Measurements from ENCODE around the gene CCDC201.
"Not testable (repeated sequence)": the region's sequence is repeated elsewhere in the genome, so short reads cannot be mapped to it uniquely, and the experiment has no call there.

Gene CCDC201

DNA sequence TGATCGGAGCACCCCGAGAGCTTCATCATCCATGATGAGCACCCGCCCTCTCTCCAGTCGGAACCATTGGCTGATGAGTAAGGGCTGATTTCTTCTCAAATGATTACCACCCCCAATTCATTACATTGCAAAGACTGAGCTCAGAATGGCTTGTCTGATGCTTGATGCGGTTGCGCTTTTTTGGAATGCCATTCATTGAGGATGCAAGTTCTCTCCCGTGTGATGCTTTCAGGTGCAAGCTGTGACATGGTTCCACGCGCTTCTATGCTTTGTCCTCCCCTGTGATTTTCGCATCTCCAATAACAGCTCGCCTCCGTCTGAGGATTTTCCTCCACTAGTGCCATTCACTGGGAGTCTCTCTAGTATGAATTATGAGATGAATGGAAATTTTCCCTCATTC lies 43.0 kb downstream of the CCDC201 start:
- H3K27me3 ChIP-seq (ENCODE audit: insufficient read depth, low read length); H3K4me1 ChIP-seq (ENCODE audit: insufficient read depth, low read length); H3K9me3 ChIP-seq (ENCODE audit: insufficient read depth, low read depth, low read length); H3K4me3 ChIP-seq (ENCODE audit: low read length); H3K9ac ChIP-seq (ENCODE audit: low read depth, low read length); H3K27ac ChIP-seq (ENCODE audit: low read length); H3K36me3 ChIP-seq (ENCODE audit: insufficient read depth, low read depth, low read length): not testable (repeated sequence)

- not testable (repeated sequence) for H3K4me1 ChIP-seq (ENCODE audit: insufficient read depth, low read length); H3K9me3 ChIP-seq (ENCODE audit: insufficient read depth, low read depth, low read length); H3K4me3 ChIP-seq (ENCODE audit: low read length); H3K36me3 ChIP-seq (ENCODE audit: insufficient read depth, low read depth, low read length); H3K27me3 ChIP-seq (ENCODE audit: insufficient read depth, low read length); H3K9ac ChIP-seq (ENCODE audit: low read depth, low read length); H3K27ac ChIP-seq (ENCODE audit: low read length)
These were observed 45.2 kb downstream of the CCDC201 start for GRCh38 chr7:45827731-45828130.

- H3K9me3 ChIP-seq (ENCODE audit: insufficient read depth, low read depth, low read length); H3K4me1 ChIP-seq (ENCODE audit: insufficient read depth, low read length); H3K27ac ChIP-seq (ENCODE audit: low read length); H3K36me3 ChIP-seq (ENCODE audit: insufficient read depth, low read depth, low read length); H3K4me3 ChIP-seq (ENCODE audit: low read length); H3K9ac ChIP-seq (ENCODE audit: low read depth, low read length); H3K27me3 ChIP-seq (ENCODE audit: insufficient read depth, low read length): not testable (repeated sequence)
These were observed 46.3 kb downstream of the CCDC201 start for GRCh38 chr7:45826550-45826949.

GRCh38 chr7:45818763-45819162 lies 54.1 kb downstream of the CCDC201 start:
- not testable (repeated sequence) for H3K4me3 ChIP-seq (ENCODE audit: low read length); H3K27me3 ChIP-seq (ENCODE audit: insufficient read depth, low read length); H3K36me3 ChIP-seq (ENCODE audit: insufficient read depth, low read depth, low read length); H3K9me3 ChIP-seq (ENCODE audit: insufficient read depth, low read depth, low read length); H3K27ac ChIP-seq (ENCODE audit: low read length); H3K9ac ChIP-seq (ENCODE audit: low read depth, low read length); H3K4me1 ChIP-seq (ENCODE audit: insufficient read depth, low read length)

DNA sequence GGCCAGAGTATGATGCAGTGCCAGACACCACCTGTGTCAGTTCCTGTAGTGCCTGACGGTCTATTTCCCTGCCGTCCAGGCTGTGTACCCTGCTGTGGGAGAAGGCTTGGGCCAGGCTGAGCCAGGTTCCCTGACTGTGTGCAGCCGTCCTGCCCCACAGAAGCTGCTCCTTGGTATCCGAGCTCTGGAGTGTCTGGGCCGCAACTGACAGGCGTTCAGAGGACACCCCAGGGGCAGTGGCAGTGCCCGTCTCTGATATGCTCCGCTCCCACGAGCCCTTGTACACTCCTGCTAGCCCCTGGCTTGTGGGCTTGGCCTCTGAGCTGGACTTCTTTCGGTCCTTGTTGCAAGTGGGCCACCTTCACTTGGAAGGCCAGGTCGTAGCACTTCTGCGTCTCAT lies 55.0 kb downstream of the CCDC201 start:
- H3K4me1 ChIP-seq (ENCODE audit: insufficient read depth, low read length); H3K9ac ChIP-seq (ENCODE audit: low read depth, low read length); H3K4me3 ChIP-seq (ENCODE audit: low read length); H3K36me3 ChIP-seq (ENCODE audit: insufficient read depth, low read depth, low read length); H3K27ac ChIP-seq (ENCODE audit: low read length); H3K9me3 ChIP-seq (ENCODE audit: insufficient read depth, low read depth, low read length); H3K27me3 ChIP-seq (ENCODE audit: insufficient read depth, low read length): not testable (repeated sequence)

DNA sequence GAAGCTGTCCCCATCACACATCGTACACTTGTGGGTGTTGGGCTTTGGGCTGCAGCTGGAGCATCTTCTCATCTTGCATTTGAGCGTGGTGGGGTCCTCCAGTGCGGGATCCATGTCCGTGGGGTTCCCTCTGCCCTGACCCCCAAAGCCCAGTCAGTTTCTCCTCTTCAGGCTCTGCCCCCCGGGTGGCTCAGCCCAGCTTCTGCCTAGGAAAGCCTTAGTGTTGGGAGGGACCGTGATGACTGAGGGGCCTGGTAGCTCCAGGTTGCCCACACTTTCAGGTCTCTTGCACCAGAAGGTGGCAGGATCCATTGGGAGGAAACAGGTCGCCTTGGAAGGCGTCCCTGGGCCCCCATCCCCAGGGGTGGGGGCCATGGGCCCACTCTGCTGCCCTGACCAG lies 55.9 kb downstream of the CCDC201 start:
- not testable (repeated sequence) for H3K27me3 ChIP-seq (ENCODE audit: insufficient read depth, low read length); H3K36me3 ChIP-seq (ENCODE audit: insufficient read depth, low read depth, low read length); H3K9ac ChIP-seq (ENCODE audit: low read depth, low read length); H3K4me3 ChIP-seq (ENCODE audit: low read length); H3K4me1 ChIP-seq (ENCODE audit: insufficient read depth, low read length); H3K27ac ChIP-seq (ENCODE audit: low read length); H3K9me3 ChIP-seq (ENCODE audit: insufficient read depth, low read depth, low read length)

- H3K9me3 ChIP-seq (ENCODE audit: insufficient read depth, low read depth, low read length); H3K9ac ChIP-seq (ENCODE audit: low read depth, low read length); H3K36me3 ChIP-seq (ENCODE audit: insufficient read depth, low read depth, low read length); H3K27ac ChIP-seq (ENCODE audit: low read length); H3K4me3 ChIP-seq (ENCODE audit: low read length); H3K27me3 ChIP-seq (ENCODE audit: insufficient read depth, low read length); H3K4me1 ChIP-seq (ENCODE audit: insufficient read depth, low read length): not testable (repeated sequence)
These were observed 58.4 kb downstream of the CCDC201 start for GRCh38 chr7:45814216-45815118.

DNA sequence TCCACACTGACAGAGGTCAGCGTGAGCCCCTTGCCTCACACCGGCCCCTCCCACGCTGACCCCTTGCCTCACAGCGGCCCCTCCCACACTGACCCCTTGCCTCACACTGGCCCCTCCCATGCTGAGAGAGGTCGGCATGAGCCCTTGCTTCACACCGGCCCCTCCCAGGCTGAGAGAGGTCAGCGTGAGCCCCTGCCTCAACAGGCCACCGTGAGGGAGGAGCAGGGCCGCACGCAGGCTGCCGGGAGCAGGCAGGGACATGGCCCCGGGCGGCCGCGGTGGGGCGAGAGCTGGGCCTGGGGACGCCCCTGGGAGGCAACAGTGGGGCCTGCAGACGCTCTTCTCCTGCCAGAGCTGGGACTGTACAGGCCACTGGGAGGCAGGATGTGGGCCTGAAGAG lies 59.1 kb downstream of the CCDC201 start:
- not testable (repeated sequence) for H3K4me1 ChIP-seq (ENCODE audit: insufficient read depth, low read length); H3K27me3 ChIP-seq (ENCODE audit: insufficient read depth, low read length); H3K36me3 ChIP-seq (ENCODE audit: insufficient read depth, low read depth, low read length); H3K27ac ChIP-seq (ENCODE audit: low read length); H3K9me3 ChIP-seq (ENCODE audit: insufficient read depth, low read depth, low read length); H3K9ac ChIP-seq (ENCODE audit: low read depth, low read length); H3K4me3 ChIP-seq (ENCODE audit: low read length)

- Histone ChIP-seq H3K9me3 (ENCODE audit: insufficient read depth, low read depth, low read length) (no peaks in the 10 kb centered on the region), H3K27ac (ENCODE audit: low read length) (no peak overlapping the region), H3K4me1 (ENCODE audit: insufficient read depth, low read length) (no peaks in the 10 kb centered on the region), H3K27me3 (ENCODE audit: insufficient read depth, low read length) (no peaks in the 10 kb centered on the region), H3K9ac (ENCODE audit: low read depth, low read length) (no peak overlapping the region), H3K36me3 (ENCODE audit: insufficient read depth, low read depth, low read length) (no peaks in the 10 kb centered on the region), H3K4me3 (ENCODE audit: low read length) (no peak overlapping the region)
These were observed 59.9 kb downstream of the CCDC201 start for GRCh38 chr7:45812946-45813345.

- H3K27me3 ChIP-seq (ENCODE audit: insufficient read depth, low read length); H3K9me3 ChIP-seq (ENCODE audit: insufficient read depth, low read depth, low read length); H3K27ac ChIP-seq (ENCODE audit: low read length); H3K36me3 ChIP-seq (ENCODE audit: insufficient read depth, low read depth, low read length); H3K9ac ChIP-seq (ENCODE audit: low read depth, low read length); H3K4me3 ChIP-seq (ENCODE audit: low read length); H3K4me1 ChIP-seq (ENCODE audit: insufficient read depth, low read length): not testable (repeated sequence)
These were observed 61.1 kb downstream of the CCDC201 start for GRCh38 chr7:45811652-45812234.

DNA sequence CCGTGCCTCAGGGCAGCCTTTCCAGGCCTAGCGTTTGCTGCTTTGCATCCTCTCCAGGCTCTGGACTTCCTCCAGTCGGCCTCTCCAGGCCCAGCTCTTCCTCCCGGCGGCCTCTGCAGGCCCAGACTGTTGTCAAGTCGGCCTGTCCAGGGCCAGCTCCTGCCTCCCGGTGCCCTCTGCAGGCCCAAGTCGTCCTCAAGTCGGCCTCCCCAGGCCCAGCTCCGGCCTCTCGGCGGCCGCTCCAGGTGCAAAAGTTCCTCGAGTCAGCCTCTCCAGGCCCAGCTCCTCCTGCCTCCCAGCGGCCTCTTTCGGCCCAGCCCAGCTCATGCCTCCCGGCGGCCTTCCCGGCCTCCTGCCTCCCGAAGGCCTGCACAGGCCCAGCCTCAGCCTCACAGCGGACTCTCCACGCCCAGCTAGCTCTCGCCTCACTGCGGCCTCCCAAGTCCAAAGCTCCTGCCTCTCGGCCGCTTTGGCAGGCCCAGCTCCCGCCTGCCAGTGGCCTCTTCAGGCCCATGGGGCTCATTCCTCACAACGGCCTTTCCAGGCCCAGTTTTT lies 62.4 kb downstream of the CCDC201 start:
- not testable (repeated sequence) for H3K27me3 ChIP-seq (ENCODE audit: insufficient read depth, low read length); H3K27ac ChIP-seq (ENCODE audit: low read length); H3K9ac ChIP-seq (ENCODE audit: low read depth, low read length); H3K9me3 ChIP-seq (ENCODE audit: insufficient read depth, low read depth, low read length); H3K4me1 ChIP-seq (ENCODE audit: insufficient read depth, low read length); H3K36me3 ChIP-seq (ENCODE audit: insufficient read depth, low read depth, low read length); H3K4me3 ChIP-seq (ENCODE audit: low read length)
